NCI-H2107 (cell line): ENCODE results near the gene IGF2.
A peak's percentile ranks its signal among the peaks of the same experiment; 100 is the strongest.

Source experiments
- DNase-seq: peaks from one replicate; lab custom pipeline; 2025; lab: John Stamatoyannopoulos, UW

The IGF2 gene

DNA sequence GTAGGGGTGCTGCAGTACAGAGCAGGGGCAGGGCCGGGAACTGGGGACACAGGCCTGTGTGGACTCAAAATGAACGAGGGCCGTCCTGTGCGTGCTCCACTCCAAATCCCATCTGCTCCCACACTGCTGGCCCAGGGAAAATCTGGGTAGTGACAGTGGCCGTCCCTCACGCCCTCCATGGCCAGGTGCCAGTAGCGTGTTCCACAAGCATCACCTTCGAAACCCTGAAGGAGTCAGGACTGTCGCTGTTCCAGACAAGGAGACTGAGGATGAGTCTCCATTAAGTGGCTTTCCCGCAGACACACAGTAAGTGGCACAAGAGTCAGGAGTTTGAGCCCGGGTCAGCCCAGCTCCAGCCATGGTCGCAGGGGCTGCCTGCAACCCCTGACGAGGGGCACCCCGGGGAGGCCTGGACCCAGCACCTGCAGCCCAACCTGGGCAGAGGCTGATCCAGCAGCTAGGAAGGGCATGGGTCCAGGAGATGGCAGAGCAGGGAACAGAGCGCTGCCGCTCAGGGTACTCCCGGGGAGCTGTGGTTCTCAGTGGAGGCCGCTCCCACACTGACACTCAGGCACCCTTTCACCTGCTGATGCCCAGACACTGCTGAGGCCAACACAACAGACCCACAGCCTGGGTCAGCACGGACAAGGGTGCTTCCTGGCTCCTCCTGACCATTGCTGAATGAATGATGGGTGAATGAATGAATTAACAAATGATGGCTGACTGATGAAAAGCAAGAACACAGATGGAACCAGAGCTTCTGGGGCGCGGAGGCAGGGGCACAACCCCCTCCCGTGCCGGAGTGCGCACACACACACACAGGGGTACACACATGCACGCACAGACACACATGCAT, 35.3 kb downstream of the IGF2 start:
- no peak for DNase-seq

DNA sequence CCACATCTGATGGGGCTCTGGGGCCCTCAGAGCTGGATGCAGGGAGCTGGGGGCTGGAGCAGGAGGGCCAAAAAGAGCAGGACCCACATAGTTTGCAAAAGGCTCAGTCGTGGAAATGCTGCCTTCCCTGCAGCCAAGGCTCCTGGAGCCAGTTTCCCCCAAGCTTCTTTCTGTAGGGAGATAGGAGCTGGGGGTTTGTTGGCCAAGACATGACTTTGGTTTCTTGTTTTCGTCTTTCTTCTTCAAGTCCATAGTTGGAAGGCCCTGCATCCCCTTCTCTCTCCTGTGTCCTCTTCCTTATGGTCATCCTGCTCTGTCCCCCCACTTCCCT, 36.3 kb downstream of the IGF2 start:
- DNase-seq, result no peak

DNA sequence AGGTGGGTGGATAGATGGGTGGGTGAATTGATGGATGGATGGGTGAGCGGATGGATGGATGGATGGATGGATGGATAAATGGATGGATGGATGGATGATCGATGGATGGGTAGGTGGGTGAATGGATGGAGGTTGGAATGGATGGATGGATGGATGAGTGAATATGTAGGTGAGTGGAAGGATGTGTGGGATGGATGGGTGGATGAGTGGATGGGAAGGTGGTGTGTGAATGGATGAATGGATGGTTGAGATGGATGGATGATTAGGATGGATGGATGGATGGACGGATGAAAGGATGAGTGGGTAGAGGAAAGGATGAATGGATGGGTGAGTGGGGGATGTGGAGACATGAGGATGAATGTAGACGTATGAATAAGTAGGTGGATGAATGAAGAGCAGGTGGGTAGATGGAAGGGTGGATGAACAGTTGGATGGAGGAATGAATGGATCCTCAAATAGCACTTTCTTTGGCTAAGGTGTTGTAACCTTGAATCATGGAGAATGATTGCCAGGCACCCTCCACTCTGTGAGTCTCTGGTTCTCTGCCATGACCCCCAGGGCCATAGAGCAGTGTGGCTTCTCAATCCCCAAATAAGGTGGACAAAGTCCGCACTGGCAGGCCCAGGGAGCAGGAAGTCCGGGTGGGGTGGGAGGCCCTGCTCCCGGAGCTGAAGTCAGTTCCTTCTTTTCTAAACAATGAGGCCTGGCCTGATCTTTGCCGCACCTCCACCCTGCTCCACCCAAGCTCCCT, 36.9 kb downstream of the IGF2 start:
- no peak for DNase-seq

DNA sequence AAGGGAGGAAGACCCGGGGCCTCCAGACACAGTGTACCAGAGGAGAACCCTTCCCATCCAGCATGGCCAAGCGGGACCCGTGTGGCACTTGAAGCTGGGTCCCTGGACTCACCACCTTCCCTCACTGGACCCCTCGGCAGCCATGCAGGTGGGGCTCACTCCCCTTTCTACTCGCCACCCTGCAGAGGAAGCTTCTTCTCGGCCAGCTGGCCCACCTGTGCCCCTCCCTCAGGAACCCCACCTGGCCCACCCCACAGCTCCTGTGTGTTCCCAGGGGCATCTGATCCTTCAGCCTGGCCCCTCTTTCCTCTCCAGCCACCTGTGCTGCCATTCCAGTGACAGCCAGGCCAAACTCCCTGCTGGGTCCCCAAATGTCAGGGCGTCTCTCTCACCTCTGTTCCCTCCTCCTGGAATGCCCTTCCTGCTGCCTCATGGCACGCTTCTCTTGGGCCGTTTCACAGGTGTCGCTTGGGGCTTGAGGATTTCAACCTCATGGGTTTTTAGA, 38.0 kb downstream of the IGF2 start:
- DNase-seq, result no peak

DNA sequence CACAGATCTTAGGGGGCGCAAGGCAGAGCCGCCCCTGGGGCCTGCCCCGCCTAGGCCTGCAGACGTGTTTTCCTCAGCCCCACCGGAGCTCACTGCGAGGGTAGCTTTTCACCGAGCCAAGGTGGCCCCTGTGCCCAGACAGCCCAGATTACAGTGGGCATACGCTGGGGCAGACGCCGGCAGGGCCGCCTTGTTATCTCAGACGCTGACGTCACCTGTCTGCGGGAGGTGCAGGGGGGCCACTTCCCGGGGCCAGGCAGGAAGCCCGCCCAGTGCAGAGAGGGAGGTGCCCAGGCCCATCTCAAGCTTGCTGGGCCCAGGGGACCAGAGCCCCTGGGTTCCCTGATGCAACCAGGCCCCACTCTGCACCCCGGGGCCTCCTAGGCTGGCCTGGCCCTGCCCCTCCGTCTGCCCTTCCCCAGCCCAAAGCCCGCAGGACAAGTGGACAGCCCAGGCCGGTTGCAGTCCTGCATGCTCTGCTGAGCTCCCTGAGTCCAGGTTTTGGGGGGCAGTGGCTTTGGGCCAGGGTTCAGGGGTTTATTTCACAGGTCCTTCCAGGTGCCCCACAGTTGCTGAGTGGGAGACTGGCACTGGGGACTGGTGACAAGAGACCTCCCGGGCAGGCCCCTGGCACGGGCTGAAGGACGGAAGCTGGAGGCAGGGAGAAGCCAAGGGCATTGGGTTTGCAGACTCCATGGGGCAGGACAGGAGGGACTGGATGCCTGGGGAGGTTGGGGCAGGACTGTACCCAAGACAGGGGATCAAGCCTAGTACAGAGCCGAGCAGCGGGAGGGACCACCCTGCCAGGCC, 38.6 kb downstream of the IGF2 start:
- DNase-seq, result no peak

DNA sequence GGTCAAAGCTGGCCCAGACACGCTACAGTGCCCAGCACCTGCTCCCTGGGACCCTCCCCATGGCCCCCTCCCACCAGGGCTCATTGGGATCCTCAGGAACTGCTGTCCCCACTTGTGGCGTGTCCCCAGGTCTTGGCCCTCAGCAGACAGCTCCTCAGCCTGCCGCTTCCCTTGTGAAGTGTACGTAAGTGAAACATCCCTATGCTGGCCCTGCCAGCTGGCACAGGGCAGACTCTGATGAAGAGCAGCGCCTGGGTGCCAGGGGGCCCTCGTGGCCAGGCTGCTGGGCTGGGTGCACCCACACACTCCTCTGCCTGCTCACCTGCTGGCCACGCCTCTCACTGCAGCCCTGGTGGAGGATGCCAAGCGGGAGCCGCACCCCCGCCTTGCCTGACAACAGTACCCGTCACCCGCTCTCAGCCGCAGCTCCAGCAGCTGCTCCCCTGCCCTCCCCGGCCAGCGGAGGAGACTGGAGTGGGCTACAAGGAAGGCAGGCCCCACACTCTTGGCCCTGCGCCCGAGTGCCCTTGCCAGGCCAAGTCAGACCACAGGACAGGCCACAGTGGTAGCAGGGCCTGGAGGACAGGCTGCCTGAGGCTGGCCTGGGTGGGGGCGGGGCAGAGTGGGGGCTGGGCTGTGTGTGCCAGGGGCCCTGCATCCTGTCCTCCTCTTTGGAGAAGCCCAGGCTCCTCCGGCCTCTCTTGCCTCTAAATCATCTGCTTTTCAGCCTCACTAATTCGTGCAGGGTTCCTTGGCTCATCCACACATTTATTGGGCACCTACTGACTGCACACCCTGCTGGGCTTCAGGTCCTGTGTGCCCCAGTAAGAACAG, 39.5 kb downstream of the IGF2 start:
- peak; percentile 27 for DNase-seq

DNA sequence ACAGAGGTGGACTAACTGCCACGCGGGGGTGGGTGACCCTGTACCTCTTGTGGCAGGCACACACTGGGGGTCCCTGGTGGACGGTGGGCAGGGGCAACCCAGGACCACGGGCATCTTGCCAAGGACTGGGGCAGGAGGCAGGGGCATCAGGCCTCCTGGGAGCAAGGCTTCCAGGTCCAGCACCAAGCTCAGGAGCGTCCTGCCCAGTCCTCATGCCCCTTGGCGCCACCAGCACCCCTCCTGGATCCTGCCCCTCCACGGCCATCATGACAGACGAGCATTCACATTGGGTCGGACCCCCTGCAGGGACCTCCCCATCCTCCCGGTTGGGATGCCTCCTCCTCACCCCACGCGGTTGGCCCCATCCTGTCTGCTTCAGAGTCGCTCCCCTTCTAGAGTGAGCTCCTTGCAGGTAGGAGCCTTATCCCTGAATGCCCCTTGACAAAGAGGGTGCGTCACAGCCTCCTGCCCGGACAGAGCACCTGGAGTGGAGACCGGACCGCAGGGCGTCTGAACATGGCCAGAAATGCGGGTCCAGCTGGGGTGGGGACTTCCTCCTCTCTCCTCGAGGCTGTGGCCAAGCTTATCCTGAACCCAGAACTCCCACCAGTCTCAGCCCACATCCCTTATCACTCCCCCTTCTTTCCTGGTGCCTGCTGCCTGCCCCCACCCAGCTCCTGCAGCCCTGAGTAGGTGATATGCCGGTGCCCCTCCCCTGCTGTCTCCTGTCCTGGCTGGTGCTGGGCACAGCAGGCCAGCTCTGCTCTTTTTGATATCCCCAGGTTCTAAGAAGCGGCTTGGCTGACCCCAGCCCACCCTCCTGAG, 40.3 kb downstream of the IGF2 start:
- DNase-seq, result no peak

DNA sequence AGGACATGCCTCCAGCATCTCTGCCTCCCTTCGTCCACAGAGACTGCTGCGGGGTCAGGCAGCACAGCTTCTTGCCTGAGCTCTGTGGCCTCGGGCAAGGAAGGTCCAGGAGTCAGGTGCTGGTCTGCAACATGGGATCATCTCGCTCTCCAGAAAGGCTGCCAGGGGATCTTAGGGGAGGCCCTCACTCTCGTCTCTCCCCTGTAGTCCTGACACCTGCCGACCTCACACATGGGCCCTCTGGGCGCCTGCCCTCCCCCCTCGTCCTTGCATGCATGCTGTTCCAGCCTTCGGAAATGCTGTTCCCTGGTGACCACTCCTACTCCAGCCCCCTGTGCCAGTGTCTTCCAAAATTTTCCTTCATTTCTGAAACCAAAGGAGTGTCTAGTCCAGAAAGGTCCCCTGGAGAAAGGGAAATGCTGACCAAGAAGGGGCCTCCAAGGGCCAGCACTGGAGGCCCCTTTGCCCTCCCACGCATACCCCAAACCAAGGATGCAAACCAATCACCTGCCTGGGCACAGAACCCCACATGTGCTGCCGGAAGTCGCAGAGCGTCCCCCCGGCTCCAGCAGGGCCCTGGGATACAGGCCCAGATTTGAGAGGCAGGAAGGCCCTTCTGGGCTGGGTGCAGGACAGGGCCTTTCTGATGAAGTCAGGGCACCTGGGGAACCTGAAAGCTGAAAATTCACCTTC, 41.0 kb downstream of the IGF2 start:
- no peak for DNase-seq

DNA sequence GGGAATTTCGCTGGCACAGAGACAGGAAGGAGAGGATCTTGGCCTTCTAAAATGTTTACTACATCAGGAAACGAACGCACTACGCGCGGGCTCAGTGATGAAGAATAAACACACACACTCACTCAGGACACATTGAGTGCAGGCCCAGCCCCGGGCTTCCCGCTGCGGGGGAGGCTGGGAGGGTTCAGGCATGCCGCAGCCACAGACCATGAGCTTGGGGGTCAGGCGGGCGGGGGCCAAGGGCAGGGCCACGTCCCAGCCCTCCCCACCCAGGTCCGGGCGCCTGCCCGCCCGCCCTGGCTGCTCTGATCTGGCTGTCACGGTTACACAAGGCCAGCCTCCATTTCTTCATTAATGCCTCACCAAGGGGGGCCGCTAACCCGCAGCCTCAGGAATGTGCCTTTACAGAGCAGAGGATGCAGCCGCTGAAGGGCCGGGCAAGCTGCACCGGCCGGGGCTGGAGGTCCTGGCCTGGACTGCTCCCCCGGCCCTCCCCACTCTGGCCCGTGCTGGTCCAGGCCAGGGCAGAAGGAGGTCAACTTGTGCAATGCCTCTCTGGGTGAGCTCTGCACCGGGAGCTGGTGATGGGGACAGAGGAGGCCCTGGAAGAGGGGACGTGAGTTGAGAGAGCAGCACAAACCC, 41.7 kb downstream of the IGF2 start:
- DNase-seq, result no peak

DNA sequence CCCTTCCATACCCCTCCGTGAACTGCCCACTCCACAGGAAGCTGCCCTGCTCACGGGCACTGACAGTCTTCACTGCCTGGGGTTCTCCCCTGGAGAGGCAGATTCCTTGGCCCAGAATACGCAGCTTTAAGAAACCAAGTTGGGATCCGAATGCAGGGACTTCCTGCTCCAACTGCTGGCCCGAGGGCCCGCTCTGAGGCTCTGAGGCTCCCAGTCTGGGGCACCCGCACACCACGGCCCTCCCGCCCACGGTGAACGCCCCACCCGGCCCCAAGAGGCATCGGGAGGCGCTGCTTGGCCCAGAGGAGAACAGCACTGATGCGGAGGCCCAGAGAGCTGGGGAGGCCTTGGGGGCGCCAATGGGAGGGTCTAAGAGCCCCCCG, 42.3 kb downstream of the IGF2 start:
- no peak for DNase-seq

DNA sequence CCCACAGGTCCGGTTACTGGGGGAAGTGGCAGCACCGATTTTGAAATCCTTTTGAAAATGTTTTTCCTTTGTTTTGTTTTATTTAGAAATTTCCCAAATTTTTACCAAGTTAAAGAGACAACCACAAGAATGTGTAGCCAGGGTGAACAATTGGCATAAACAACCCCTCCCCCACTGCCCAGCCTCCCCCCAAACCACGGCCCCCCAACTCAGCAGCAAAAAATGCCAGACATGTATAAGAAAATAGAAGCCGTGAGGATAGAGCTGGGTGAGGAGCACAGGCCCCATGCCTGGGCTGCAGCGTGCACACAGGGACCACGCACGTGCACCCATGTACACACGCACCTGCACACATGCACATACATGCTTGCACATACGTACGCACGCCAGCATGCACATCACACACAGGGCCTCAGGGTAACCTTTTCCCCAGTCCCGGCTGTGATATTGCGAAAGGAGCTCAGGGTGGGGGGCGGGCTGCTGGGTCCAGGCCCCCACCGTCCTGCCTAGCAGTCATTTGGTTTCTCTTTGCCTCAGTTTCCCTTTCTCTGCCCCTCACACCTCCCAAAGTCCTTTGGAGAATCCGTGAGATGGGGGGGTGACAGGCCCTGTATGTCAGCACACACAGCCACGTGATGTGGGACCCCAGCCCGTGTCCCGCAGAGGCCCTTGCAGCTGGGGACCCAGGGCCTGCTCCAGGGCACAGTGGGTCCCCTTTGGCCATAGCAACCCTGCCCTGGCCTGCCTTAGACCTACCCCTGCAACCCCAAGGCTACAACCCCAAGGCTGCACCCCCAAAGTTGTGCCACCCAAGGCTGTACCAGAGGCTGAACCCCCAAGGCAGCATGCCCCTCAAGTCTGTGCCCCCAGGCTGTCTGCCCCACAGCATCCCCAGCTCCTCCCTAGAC, 42.9 kb downstream of the IGF2 start:
- no peak for DNase-seq

DNA sequence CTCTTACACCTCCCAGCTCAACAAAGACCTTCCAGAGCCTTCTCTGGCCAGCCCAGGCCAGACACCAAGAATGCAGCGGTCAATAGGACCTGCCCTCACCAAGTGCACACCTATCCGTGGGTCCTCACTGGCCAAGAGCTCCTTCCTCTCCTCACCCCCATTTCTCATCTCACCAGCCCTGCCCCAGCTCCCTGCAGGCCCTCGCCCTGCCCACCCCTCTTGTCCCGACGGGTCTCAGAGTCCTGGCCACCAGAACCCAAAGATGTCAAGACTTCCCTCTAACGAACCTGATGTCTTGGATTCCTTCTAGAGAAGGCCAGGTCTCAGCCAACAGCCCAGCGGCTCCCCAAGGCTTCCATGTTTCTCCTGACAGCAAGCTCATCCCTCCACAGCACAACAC, 43.6 kb downstream of the IGF2 start:
- DNase-seq, result no peak

DNA sequence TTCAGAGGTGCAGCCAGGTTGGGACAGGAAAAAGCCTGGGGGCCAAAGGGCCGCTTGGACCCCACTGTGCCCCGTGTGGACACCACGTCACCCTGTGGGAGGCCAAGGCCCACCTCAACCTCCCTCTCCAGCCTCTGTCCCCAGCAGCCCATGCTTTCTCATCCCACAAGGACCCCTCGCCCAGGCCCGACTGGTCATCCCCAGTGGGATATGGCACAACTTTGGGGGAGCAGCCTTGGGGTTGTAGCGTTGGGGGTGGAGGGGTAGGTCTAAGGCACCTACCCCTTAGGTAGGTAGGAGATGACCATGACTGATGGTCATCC, 44.0 kb downstream of the IGF2 start:
- no peak for DNase-seq

DNA sequence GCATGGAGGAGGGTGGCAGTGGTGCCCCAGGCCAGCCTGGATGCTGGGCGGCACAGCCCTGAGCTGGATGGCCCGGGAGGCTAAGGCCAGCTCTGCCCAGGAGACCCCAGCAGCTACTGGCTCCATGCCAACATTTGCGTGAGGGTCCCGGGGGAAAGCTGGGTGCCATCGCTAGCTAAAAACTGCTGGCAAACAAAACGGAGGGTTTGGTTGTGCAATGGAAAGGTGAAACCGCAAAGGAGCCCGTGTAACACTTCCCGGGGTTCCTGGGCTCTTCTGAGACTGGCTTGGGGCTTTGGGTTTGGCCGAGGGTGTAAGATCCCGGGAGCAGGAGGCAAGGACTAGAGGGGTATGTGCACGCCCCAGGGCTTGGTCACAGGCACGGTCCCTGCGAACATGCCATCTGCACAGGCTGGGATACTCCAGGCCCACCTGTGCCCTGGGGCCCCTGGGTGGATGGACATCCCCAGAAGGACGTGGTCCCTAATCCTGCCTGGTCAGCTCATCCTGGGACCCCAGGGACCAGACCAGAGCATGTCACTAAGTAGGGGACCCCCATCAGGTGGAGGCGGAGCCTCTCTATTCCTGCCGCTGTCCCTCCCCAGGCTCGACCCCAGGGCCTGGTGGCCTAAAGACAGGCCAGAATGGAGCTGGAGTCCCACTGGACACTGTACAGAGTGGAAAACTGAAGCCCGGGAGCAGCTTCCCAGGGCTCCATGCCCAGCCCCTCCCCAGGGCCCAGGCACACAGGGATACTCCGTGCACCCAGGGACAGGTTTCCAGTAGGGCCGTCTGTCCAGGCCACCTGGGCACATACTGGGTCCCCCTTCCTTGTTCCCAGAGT, 44.6 kb downstream of the IGF2 start:
- DNase-seq, result no peak

DNA sequence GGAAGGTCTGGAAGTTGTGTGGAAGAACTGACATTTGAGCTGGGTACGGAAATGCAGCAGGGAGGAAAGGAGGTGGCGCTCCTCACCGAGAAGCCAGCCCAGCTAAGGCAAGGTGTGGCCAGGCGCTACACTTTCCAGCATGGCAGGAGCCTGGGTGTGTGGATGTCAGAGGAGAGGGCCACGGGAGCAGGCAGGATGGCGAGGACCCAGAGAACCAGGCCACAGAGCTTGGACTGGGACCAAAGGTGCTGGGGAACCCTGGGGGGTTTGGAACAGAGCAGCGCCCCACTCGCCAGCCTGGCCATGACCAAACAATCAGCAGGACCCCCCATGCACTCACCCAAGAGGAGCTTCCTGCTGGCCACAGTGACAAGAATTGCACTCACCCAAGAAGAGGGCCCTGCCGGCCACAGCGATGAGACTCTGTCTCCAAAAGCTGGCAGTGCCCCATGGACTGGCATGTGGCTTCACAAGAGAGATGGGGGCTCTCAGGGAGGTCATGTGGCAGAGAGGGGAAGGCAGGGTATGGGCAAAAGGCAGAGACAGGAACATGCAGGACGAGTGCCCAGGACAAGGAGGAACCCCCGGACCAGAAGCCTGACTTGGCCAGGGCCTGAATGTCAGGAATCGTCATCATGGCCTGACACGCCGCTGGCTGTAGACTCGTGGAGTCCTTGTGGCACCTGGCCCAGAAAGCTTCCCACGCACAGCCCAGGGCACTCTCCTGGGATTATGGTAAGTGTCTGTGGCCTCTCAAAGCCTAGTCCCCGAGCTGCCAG, 45.4 kb downstream of the IGF2 start:
- no peak for DNase-seq

DNA sequence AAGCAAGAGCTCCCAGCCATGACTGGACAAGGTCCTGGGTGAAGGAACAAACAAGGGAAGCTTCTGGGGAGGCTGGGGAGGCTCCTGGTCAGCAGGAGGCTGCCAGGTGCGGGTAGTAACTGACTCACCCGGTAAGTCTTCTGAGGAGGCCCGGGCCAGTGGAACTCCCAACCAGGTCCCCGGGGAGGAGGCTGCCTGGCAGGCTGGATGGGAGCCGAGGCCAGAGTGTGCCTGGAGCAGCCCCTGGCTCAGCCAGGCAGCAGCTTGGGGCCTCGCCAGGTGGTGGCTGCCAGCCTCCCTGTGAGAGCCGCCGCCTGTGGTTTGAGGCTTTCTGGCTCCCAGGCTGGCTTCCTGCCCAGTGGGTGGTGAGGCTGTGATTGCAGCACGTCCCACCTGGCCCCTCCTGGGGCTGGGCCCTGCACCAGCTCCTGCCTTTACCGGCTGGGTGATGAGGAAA, 46.2 kb downstream of the IGF2 start:
- peak; percentile 91 for DNase-seq

DNA sequence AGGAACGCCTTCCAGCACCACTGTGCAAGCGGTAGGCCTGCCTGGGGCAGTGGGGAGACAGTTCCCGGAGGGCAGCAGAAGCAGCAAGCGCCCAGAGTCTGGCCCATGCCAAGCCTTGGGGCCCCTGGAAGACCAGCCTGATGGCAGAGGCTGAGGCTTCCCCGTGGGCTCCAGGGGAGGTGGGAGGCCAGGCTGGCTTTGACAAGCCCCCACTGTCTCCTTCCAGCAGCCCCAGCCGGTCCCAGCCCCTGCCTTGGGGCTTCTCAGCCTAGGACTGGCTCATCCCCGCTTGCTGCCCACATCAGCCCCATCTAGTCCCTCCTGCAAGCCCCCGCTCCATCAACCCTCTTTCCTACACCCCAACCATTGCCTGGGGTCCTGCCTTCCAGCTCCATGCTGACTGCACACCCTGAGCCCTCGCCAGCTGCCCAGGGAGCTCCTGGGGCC, 46.7 kb downstream of the IGF2 start:
- DNase-seq, result no peak
